GM11168 (cell line): ENCODE data around the gene ASH1L.
"Not testable (repeated sequence)": the region's sequence is repeated elsewhere in the genome, so short reads cannot be mapped to it uniquely, and the experiment has no call there.

Source experiments
- in situ Hi-C: fragments of 300-500 bp; cut with MboI; formaldehyde crosslinking; loops from one replicate; pipeline ENCODE4 v1.12.0; 2022; ENCODE audit warnings: low sequenced_read_pairs; ENCODE audit not compliant: unreplicated experiment

ASH1L gene

DNA sequence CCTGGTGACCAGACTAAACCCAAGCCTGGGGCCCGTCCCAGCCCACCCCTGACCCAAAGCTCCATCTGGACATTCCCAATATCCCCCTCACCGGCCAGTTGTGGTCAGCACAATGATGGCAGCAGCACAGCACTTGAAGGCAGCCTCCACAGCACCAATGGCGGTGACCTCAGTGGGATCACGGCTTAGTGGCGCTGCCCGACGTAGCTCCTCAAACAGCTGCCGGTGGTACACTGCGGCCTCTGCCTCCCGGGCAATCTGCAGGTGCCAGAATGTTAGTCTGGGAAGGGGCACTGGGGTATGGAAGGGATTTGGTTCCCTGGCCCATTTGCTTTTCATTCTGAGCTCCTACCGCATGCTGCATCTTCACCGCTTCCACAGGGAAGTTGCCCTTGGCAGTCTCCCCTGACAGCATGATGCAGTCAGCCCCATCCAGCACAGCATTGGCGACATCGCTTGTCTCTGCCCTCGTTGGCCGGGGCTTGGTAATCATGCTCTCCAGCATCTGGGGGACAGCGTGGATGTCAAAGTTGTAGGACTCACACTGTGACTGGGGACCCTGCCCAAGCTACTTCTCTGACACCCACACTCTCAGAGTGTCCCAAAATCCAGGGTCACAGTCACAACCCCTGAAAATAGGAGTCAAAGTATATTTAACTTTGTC lies 269.4 kb downstream of the ASH1L start:
- in situ Hi-C loops: no loop called here

DNA sequence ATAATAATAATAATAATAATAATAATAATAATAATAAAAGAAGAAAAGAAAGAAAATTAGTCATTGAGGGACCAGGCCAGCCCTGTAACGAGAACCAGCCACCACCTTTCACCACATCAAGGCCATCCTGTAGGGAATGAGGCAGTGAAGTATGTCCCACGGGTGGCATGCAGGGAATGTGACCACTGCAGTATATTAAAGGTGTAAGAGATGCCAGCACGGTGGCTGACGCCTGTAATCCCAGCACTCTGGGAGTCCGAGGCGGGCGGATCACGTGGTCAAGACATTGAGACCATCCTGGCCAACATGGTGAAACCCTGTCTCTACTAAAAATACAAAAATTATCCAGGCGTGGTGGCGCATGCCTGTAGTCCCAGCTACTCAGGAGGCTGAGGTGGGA lies 271.6 kb downstream of the ASH1L start:
- in situ Hi-C loops: not testable (repeated sequence)

DNA sequence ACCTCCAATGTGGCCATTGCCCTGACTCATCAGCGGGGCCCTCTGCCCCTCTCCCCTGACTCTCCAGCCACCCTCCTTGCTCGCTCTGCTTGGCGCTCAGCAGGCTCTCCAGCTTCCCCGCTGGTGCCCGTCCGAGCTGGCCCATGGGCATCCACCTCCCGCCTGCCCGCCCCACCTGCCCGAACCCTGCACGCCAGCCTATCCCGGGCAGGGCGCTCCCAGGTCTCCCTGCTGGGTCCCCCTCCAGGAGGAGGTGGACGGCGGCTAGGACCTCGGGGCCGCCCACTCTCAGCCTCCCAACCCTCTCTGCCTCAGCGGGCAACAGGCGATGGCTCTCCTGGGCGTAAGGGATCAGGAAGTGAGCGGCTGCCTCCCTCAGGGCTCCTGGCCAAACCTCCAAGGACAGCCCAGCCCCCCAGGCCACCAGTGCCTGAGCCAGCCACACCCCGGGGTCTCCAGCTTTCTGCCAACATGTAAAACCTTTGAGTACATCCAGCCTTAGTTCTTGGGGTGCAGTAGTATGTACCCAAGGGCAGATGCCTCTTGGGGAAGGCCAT lies 274.5 kb downstream of the ASH1L start:
- in situ Hi-C loops: no loop called here

DNA sequence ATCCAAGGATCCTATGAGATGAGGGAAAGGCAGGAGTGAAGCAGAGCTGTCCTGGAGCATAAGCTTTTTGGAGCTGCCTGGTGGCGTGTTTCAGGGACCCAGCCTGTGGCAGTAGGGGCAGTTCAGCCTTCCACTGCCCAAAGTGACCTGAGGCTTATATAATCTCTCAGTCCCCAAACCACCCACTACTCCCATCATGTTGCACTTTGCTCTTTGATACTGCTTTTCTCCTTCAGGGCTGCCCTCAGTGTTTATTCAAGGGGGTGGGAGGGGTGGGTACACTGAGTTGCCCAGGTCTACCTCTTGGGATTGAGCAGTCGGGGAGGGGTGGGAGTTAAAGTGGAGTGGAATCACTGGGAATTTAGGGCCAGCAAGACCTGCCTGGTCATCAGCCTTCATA lies 276.1 kb downstream of the ASH1L start:
- in situ Hi-C loops: no loop called here

DNA sequence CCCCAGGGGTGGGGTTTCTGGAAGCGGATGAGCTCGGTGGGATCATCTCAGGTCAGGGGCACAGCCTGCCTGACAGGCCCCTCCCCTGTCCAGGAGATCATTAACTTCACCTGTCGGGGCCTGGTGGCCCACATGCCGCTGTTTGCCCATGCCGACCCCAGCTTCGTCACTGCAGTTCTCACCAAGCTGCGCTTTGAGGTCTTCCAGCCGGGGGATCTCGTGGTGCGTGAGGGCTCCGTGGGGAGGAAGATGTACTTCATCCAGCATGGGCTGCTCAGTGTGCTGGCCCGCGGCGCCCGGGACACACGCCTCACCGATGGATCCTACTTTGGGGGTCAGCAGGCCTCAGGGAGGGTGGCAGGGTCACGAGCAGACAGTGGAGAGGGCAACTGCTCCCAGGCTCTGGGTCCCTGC lies 277.0 kb downstream of the ASH1L start:
- in situ Hi-C loops: no loop called here
